Measurements from ENCODE around the gene NUBP2. TPM values are rescaled to one million over a fixed set of nuclear protein-coding genes. Genes with fewer than 3 reads are reported as not detected.

The NUBP2 gene
- total RNA-seq, 4 donors from 2014 or later, result 55.4 to 115 (median 90.8) TPM

- Histone ChIP-seq H3K36me3 (peaks cover 37% of the 10 kb centered on the region), H3K27ac (peak within 1 kb of the TSS; percentile 94), H3K4me1 (peaks cover 47% of the 10 kb centered on the region), H3K27me3 (no peaks in the 10 kb centered on the region), H3K4me3 (peak within 1 kb of the TSS; percentile 92), H3K9me3 (no peaks in the 10 kb centered on the region)
- TF ChIP-seq POLR2AphosphoS5 (IDR thresholded peaks at IDR 0.05), result peak in 2 of 3 donors; percentile 71 to 96
- peak; percentile 62 to 83 for TF ChIP-seq CTCF (IDR thresholded peaks at IDR 0.05)
- no peak for TF ChIP-seq EP300 (IDR thresholded peaks at IDR 0.05)
- DNase-seq (ENCODE audit: low spot score in 2 of 2), result peak; percentile 88 to 93
- WGBS, result 2% methylated on average over 37 of the region's 108 CpGs
Observed at GRCh38 chr16:1772908-1773702, 9.7 kb upstream of the NUBP2 start, which contains the start of gene MRPS34. TSS of gene MRPS34 (minus strand) at chr16:1773134. CDS start at chr16:1773119, 15 bp downstream.

- no peaks in the 10 kb centered on the region for H3K9me3 ChIP-seq
- peaks cover 36% of the 10 kb centered on the region for H3K36me3 ChIP-seq
- no peak for DNase-seq (ENCODE audit: low spot score in 2 of 2)
- WGBS, result 3% methylated on average over 14 of the region's 45 CpGs
- H3K27me3 ChIP-seq, result no peaks in the 10 kb centered on the region
- H3K27ac ChIP-seq, result peak overlapping the region; percentile 94
- peak overlapping the region; percentile 92 for H3K4me3 ChIP-seq
- TF ChIP-seq POLR2A (IDR thresholded peaks at IDR 0.05) (no peak), POLR2AphosphoS5 (IDR thresholded peaks at IDR 0.05) (no peak), CTCF (IDR thresholded peaks at IDR 0.05) (no peak), EP300 (IDR thresholded peaks at IDR 0.05) (no peak)
- peaks cover 47% of the 10 kb centered on the region for H3K4me1 ChIP-seq
Observed at GRCh38 chr16:1773703-1774447, 8.9 kb upstream of the NUBP2 start.

GRCh38 chr16:1774448-1774780, 8.3 kb upstream of the NUBP2 start:
- DNase-seq (ENCODE audit: low spot score in 2 of 2), result no peak
- Histone ChIP-seq H3K4me3 (peak overlapping the region; percentile 92), H3K27ac (no peak overlapping the region), H3K36me3 (peaks cover 41% of the 10 kb centered on the region), H3K27me3 (no peaks in the 10 kb centered on the region), H3K9me3 (no peaks in the 10 kb centered on the region), H3K4me1 (peaks cover 44% of the 10 kb centered on the region)
- TF ChIP-seq EP300 (IDR thresholded peaks at IDR 0.05) (no peak), POLR2AphosphoS5 (IDR thresholded peaks at IDR 0.05) (no peak), POLR2A (IDR thresholded peaks at IDR 0.05) (no peak)
- WGBS, result 82% methylated on average over 2 of the region's 7 CpGs

- Histone ChIP-seq H3K4me3 (no peak overlapping the region), H3K27me3 (no peaks in the 10 kb centered on the region), H3K27ac (no peak overlapping the region), H3K9me3 (no peaks in the 10 kb centered on the region), H3K36me3 (peaks cover 48% of the 10 kb centered on the region), H3K4me1 (peaks cover 39% of the 10 kb centered on the region)
- 89% methylated on average over 20 of the region's 30 CpGs for whole genome bisulfite sequencing
- no peak for TF ChIP-seq POLR2AphosphoS5 (IDR thresholded peaks at IDR 0.05)
- no peak for TF ChIP-seq CTCF (IDR thresholded peaks at IDR 0.05)
- TF ChIP-seq POLR2A (IDR thresholded peaks at IDR 0.05), result no peak
- no peak for TF ChIP-seq EP300 (IDR thresholded peaks at IDR 0.05)
- DNase-seq (ENCODE audit: low spot score in 2 of 2), result no peak
Observed at GRCh38 chr16:1775006-1775845, 7.5 kb upstream of the NUBP2 start.

GRCh38 chr16:1775846-1776671, 6.7 kb upstream of the NUBP2 start:
- Histone ChIP-seq H3K36me3 (peaks cover 50% of the 10 kb centered on the region), H3K27me3 (no peaks in the 10 kb centered on the region), H3K4me3 (no peak overlapping the region), H3K4me1 (peaks cover 37% of the 10 kb centered on the region), H3K27ac (no peak overlapping the region), H3K9me3 (no peaks in the 10 kb centered on the region)
- no peak for DNase-seq (ENCODE audit: low spot score in 2 of 2)
- WGBS, result 78% methylated on average over 13 of the region's 28 CpGs
- TF ChIP-seq POLR2AphosphoS5 (IDR thresholded peaks at IDR 0.05) (no peak), EP300 (IDR thresholded peaks at IDR 0.05) (no peak)

Data from suprapubic skin (tissue), 4 donors.